Right forelimb (tissue), 1 donor: Measurements from ENCODE around the gene TMEM100.
"Not testable (repeated sequence)": the region's sequence is repeated elsewhere in the genome, so short reads cannot be mapped to it uniquely, and the experiment has no call there.

Experiments
- DNase-seq: peaks from one replicate; pipeline ENCODE4 v3.0.0-alpha.2; 2018

The TMEM100 gene

GRCh38 chr17:55683550-55684315, 38.9 kb downstream of the TMEM100 start:
- DNase-seq = no peak

- no peak for DNase-seq
These were observed 41.3 kb downstream of the TMEM100 start for GRCh38 chr17:55681342-55681700.

- DNase-seq = no peak
These were observed 41.9 kb downstream of the TMEM100 start for GRCh38 chr17:55680686-55681341.

- DNase-seq = no peak
These were observed 45.2 kb downstream of the TMEM100 start for GRCh38 chr17:55677446-55677845.

GRCh38 chr17:55676274-55676673, 46.4 kb downstream of the TMEM100 start:
- no peak for DNase-seq

- DNase-seq = no peak
These were observed 48.7 kb downstream of the TMEM100 start for GRCh38 chr17:55673743-55674506.

GRCh38 chr17:55672585-55673501, 49.8 kb downstream of the TMEM100 start:
- no peak for DNase-seq

GRCh38 chr17:55672010-55672409, 50.7 kb downstream of the TMEM100 start:
- DNase-seq = not testable (repeated sequence)
